ENCODE measurements around the gene CRKL.

Gene CRKL

DNA sequence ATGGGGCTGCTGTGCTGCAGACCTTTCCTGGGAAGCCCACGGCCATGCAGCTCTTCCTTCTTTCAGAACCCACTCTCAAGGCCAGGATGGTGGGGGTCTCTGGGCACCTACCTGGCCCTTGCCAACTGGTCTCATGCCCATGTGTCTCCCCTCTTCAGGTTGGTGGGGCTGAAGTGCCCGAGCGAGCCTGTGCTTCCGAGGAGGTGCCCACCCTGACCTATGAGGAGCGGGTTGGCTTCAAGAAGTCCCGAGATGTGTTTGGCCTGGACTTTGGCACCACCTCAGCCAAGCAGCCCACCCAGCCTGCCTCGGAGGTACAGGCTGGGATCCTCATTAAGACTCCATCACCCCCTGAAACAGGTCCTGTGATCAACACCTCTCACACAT is 74.8 kb downstream of the CRKL start:
- no peak for DNase-seq (ENCODE audit: low read depth in 1 of 2, low spot score in 1 of 2)
- no peaks in the 10 kb centered on the region for H3K27me3 ChIP-seq (ENCODE audit: insufficient read depth, poor library complexity, severe bottlenecking)
- no peak overlapping the region for H3K4me3 ChIP-seq (replicated peaks; ENCODE audit: insufficient read depth, low read length)
- no peak overlapping the region for H3K27ac ChIP-seq (replicated peaks)
- TF ChIP-seq GABPA (IDR thresholded peaks at IDR 0.05; ENCODE audit: low read depth), result no peak
- no peak for TF ChIP-seq SPI1 (IDR thresholded peaks at IDR 0.05; ENCODE audit: borderline replicate concordance, low read depth)
- no peak for TF ChIP-seq POLR2AphosphoS5 (IDR thresholded peaks at IDR 0.05; ENCODE audit: low read depth)
- TF ChIP-seq, protein P1, sequence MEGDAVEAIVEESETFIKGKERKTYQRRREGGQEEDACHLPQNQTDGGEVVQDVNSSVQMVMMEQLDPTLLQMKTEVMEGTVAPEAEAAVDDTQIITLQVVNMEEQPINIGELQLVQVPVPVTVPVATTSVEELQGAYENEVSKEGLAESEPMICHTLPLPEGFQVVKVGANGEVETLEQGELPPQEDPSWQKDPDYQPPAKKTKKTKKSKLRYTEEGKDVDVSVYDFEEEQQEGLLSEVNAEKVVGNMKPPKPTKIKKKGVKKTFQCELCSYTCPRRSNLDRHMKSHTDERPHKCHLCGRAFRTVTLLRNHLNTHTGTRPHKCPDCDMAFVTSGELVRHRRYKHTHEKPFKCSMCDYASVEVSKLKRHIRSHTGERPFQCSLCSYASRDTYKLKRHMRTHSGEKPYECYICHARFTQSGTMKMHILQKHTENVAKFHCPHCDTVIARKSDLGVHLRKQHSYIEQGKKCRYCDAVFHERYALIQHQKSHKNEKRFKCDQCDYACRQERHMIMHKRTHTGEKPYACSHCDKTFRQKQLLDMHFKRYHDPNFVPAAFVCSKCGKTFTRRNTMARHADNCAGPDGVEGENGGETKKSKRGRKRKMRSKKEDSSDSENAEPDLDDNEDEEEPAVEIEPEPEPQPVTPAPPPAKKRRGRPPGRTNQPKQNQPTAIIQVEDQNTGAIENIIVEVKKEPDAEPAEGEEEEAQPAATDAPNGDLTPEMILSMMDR (IDR thresholded peaks at IDR 0.05; ENCODE audit: insufficient read depth, low read length), result no peak
- TF ChIP-seq, protein P2, sequence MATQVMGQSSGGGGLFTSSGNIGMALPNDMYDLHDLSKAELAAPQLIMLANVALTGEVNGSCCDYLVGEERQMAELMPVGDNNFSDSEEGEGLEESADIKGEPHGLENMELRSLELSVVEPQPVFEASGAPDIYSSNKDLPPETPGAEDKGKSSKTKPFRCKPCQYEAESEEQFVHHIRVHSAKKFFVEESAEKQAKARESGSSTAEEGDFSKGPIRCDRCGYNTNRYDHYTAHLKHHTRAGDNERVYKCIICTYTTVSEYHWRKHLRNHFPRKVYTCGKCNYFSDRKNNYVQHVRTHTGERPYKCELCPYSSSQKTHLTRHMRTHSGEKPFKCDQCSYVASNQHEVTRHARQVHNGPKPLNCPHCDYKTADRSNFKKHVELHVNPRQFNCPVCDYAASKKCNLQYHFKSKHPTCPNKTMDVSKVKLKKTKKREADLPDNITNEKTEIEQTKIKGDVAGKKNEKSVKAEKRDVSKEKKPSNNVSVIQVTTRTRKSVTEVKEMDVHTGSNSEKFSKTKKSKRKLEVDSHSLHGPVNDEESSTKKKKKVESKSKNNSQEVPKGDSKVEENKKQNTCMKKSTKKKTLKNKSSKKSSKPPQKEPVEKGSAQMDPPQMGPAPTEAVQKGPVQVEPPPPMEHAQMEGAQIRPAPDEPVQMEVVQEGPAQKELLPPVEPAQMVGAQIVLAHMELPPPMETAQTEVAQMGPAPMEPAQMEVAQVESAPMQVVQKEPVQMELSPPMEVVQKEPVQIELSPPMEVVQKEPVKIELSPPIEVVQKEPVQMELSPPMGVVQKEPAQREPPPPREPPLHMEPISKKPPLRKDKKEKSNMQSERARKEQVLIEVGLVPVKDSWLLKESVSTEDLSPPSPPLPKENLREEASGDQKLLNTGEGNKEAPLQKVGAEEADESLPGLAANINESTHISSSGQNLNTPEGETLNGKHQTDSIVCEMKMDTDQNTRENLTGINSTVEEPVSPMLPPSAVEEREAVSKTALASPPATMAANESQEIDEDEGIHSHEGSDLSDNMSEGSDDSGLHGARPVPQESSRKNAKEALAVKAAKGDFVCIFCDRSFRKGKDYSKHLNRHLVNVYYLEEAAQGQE (IDR thresholded peaks at IDR 0.05; ENCODE audit: insufficient replicate concordance, low read depth), result no peak

DNA sequence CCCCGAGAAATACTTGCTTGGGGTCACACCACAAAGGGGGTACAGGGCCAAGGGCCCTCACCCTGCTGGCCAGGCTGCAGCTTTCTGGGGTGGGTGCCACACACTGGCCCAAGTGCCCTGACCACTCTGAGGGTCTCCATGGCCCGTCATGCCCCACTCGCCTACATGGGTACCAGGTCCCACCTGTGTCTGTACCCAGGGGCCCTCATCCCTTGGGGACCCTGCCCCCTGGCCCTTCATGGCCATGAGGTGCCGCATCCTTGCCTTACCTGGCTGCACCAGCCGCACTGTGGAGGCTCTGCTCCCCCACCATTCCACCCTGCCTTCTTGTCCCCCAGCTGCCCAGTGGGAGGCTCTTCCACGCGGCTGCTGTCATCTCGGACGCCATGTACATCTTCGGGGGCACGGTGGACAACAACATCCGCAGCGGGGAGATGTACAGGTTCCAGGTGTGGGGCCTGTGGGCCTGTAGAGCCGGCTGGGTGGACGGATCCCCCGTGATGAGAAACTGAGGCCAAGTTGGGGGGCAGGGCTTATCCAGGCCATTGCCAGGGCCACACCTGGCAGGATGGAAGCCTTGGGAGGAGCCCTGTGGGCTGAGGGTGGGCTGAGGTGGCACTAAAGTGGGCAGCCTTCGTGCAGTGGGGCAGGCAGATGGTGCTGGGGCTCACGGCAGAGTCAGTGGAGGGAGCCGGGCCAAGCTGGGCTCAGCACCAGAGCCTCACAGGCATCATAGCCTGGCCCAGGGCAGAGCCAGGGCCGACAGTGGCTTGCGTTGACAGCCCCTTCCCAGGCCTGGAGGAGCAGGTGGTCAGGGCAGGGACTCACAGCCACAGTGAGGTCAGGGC is 75.5 kb downstream of the CRKL start:
- H3K27ac ChIP-seq (replicated peaks), result no peak overlapping the region
- TF ChIP-seq, protein P1 (IDR thresholded peaks at IDR 0.05; ENCODE audit: insufficient read depth, low read length), result no peak
- TF ChIP-seq, protein P2 (IDR thresholded peaks at IDR 0.05; ENCODE audit: insufficient replicate concordance, low read depth), result no peak
- H3K4me3 ChIP-seq (replicated peaks; ENCODE audit: insufficient read depth, low read length), result no peak overlapping the region
- no peak for DNase-seq (ENCODE audit: low read depth in 1 of 2, low spot score in 1 of 2)
- no peaks in the 10 kb centered on the region for H3K27me3 ChIP-seq (ENCODE audit: insufficient read depth, poor library complexity, severe bottlenecking)

DNA sequence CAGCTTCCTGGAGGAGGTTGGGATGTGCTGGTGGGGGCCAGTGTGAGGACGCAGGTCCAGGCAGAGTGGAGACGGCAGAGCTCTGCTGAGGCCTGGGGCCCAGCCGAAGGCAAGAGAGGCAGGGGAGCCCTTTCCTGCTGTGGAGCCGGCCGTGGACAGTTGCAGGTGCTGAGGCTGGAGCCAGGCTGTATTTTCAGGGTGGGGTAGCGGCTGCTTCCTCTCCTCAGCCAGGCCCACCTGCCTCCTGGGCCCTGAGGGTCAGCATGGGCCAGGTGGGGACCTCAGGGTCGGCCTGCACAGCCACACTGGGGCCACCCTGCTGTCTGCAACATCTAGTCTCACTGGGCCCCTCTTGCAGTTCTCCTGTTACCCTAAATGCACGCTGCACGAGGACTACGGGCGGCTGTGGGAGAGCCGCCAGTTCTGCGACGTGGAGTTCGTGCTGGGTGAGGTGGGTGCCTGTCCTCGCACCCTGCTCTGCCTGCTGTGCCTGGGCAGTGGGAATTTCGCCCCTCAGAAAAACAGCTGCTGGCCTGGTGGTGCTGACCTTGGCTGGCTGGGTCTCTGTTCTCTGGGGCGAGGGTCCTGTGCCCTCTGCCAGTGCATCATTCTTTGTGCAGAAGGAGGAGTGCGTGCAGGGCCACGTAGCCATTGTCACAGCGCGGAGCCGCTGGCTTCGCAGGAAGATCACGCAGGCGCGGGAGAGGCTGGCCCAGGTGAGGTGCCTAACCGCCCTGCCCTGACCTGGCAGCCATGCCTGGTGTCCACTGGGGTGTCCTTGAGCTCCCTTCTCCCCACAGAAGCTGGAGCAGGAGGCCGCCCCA is 76.3 kb downstream of the CRKL start:
- TF ChIP-seq, protein P2 (IDR thresholded peaks at IDR 0.05; ENCODE audit: insufficient replicate concordance, low read depth), result no peak
- TF ChIP-seq, protein P1 (IDR thresholded peaks at IDR 0.05; ENCODE audit: insufficient read depth, low read length), result no peak
- TF ChIP-seq POLR2AphosphoS5 (IDR thresholded peaks at IDR 0.05; ENCODE audit: low read depth) (no peak), SPI1 (IDR thresholded peaks at IDR 0.05; ENCODE audit: borderline replicate concordance, low read depth) (no peak), GABPA (IDR thresholded peaks at IDR 0.05; ENCODE audit: low read depth) (no peak)
- H3K27me3 ChIP-seq (ENCODE audit: insufficient read depth, poor library complexity, severe bottlenecking), result no peaks in the 10 kb centered on the region
- no peak for DNase-seq (ENCODE audit: low read depth in 1 of 2, low spot score in 1 of 2)
- H3K4me3 ChIP-seq (replicated peaks; ENCODE audit: insufficient read depth, low read length), result no peak overlapping the region
- no peak overlapping the region for H3K27ac ChIP-seq (replicated peaks)
